K562 (cell line): Measurements from ENCODE around the gene CEP170. TPM values are rescaled to one million over a fixed set of nuclear protein-coding genes. Genes with fewer than 3 reads are reported as not detected.
"Not testable (repeated sequence)": the region's sequence is repeated elsewhere in the genome, so short reads cannot be mapped to it uniquely, and the experiment has no call there.

ENCODE experiments used
- AFF1 ChIP-seq, 2 experiments: fragments of 450-650 bp; IDR thresholded peaks; 2 replicates each; pipeline ENCODE4 v1.6.1; 2018; ENCODE audit warnings: mild to moderate bottlenecking in 2 of 2, low read depth in 1 of 2; ENCODE audit not compliant: partially characterized antibody in 2 of 2
- CBFA2T3 ChIP-seq: fragments of 450-650 bp; IDR thresholded peaks from 2 replicates; pipeline ENCODE4 v1.6.1; 2017
- CEBPG ChIP-seq, 3 experiments: fragments of 200-800 bp in 1 of 3; sonication (Bioruptor generic) in 1 of 3; sonication (generic) in 1 of 3; formaldehyde crosslinking in 1 of 3; IDR thresholded peaks in 2 of 3; conservative IDR thresholded peaks in 1 of 3; 2 replicates each; pipeline versions ENCODE4 v1.6.1 to v1.8.0; 2016 to 2022; ENCODE audit warnings: missing compliant biosample characterization in 2 of 3, missing genetic modification characterization in 2 of 3, mild to moderate bottlenecking in 1 of 3, missing genetic modification reagents in 1 of 3
- CREB3L1 ChIP-seq: fragments of 450-650 bp; IDR thresholded peaks from 2 replicates; pipeline ENCODE4 v1.6.1; 2014; ENCODE audit warnings: low read depth, mild to moderate bottlenecking, moderate library complexity, borderline replicate concordance
- CTCF ChIP-seq, 3 experiments: IDR thresholded peaks in 2 of 3; conservative IDR thresholded peaks in 1 of 3; 2 replicates each; pipeline ENCODE4 v1.5.1; 2011 to 2012; ENCODE audit warnings: low read length in 3 of 3, mild to moderate bottlenecking in 3 of 3, control low read depth in 2 of 3, improper control_type of control experiment in 1 of 3, inconsistent platforms in 1 of 3, low read depth in 1 of 3, mixed read lengths in 1 of 3, moderate library complexity in 1 of 3; ENCODE audit not compliant: insufficient read depth in 2 of 3
- DACH1 ChIP-seq: fragments of 450-650 bp; IDR thresholded peaks from 2 replicates; pipeline ENCODE4 v1.6.1; 2018; ENCODE audit not compliant: partially characterized antibody
- FOXM1 ChIP-seq, 2 experiments: fragments of 450-650 bp in 1 of 2; sonication (generic) in 1 of 2; formaldehyde crosslinking in 1 of 2; IDR thresholded peaks; 2 replicates each; pipeline versions ENCODE4 v1.6.1 to v1.9.0; 2017 to 2022; ENCODE audit warnings: low read depth in 2 of 2, mild to moderate bottlenecking in 2 of 2, missing genetic modification reagents in 1 of 2, moderate library complexity in 1 of 2
- KLF13 ChIP-seq: fragments of 450-650 bp; IDR thresholded peaks from 2 replicates; pipeline ENCODE4 v1.6.1; 2016; ENCODE audit warnings: missing genetic modification characterization, low read depth, mild to moderate bottlenecking, missing compliant biosample characterization, moderate library complexity, borderline replicate concordance
- MAZ ChIP-seq, 2 experiments: fragments of 450-650 bp in 1 of 2; sonication (generic) in 1 of 2; formaldehyde crosslinking; IDR thresholded peaks in 1 of 2; conservative IDR thresholded peaks in 1 of 2; 2 replicates each; pipeline versions ENCODE4 v1.4.0 to v1.5.0; 2020; ENCODE audit warnings: mild to moderate bottlenecking in 1 of 2, missing genetic modification reagents in 1 of 2
- MBD2 ChIP-seq: sonication (generic); IDR thresholded peaks from 2 replicates; pipeline ENCODE4 v1.6.1; 2016; ENCODE audit warnings: low read depth, borderline replicate concordance
- NBN ChIP-seq: fragments of 450-650 bp; IDR thresholded peaks from 2 replicates; pipeline ENCODE4 v1.6.1; 2016; ENCODE audit warnings: low read depth, mild to moderate bottlenecking
- NCOR1 ChIP-seq: fragments of 450-650 bp; IDR thresholded peaks from 2 replicates; pipeline ENCODE4 v1.6.1; 2016; ENCODE audit warnings: mild to moderate bottlenecking, moderate library complexity
- POLR2AphosphoS5 ChIP-seq: IDR thresholded peaks from 2 replicates; pipeline ENCODE4 v1.6.1; 2011; ENCODE audit warnings: mild to moderate bottlenecking, low read depth, low read length, moderate library complexity; ENCODE audit not compliant: control insufficient read depth, insufficient read depth
- ZKSCAN1 ChIP-seq: fragments of 150-350 bp; IDR thresholded peaks from 2 replicates; pipeline ENCODE4 v1.6.1; 2016; ENCODE audit warnings: low read depth, low read length
- ZNF740 ChIP-seq, 3 experiments: fragments of 200-800 bp in 1 of 3; sonication (Bioruptor generic) in 1 of 3; sonication (generic) in 1 of 3; formaldehyde crosslinking in 1 of 3; IDR thresholded peaks; 2 replicates each; pipeline versions ENCODE4 v1.6.1 to v1.8.0; 2016 to 2022; ENCODE audit warnings: mild to moderate bottlenecking in 2 of 3, missing compliant biosample characterization in 2 of 3, missing genetic modification characterization in 2 of 3, missing genetic modification reagents in 1 of 3
- polyA plus RNA-seq, 8 experiments: library from polyadenylated mRNA; depleted of rRNA in 4 of 8; stranded (reverse) in 5 of 8; unstranded in 3 of 8; fragments of >200 nt; fragmentation: Nextera tagmentation in 2 of 8; fragmentation: Illumina TruSeq in 1 of 8; extraction: Ambion mirVana in 2 of 8; extraction: Trizol in 1 of 8; gene quantifications; 2 replicates each; pipeline versions ENCODE4 v1.2.1 to v1.2.3, GENCODE V29; 2011 to 2014; ENCODE audit warnings: inconsistent platforms in 1 of 8, missing spikeins in 1 of 8
- total RNA-seq, 7 experiments: library from RNA; depleted of rRNA in 6 of 7; stranded (reverse); fragments of >200 nt in 6 of 7; fragmentation: Illumina TruSeq in 2 of 7; extraction: Trizol in 2 of 7; gene quantifications; 2 replicates each; pipeline versions ENCODE4 v1.2.1 to v1.2.3, GENCODE V29; 2011 to 2021; ENCODE audit warnings: low replicate concordance in 1 of 7

CEP170 gene
- total and polyA plus RNA-seq, 9 of the 15 experiments (the other 6 are each of a cell fraction or from before 2014, with no cell fraction given): 22.6 to 110 (median 68.5) TPM

GRCh38 chr1:243101551-243102050, 153.5 kb downstream of the CEP170 start (continued):
- 0 out of 2 replicates have a peak, but pooled peaks have one; percentile 27 for TF ChIP-seq CEBPG (CRISPR knock-in tag; IDR thresholded peaks at IDR 0.05)
- TF ChIP-seq CEBPG (tag; conservative IDR thresholded peaks at IDR 0.05 in 1 of 2, IDR thresholded peaks at IDR 0.05 in 1 of 2): peak in 1 of 2 experiments; percentile 3; a peak in 1 of 4 replicates
- peak; percentile 41; the same call in 1 of the 2 replicates for TF ChIP-seq FOXM1 (IDR thresholded peaks at IDR 0.05; ENCODE audit: low read depth)
- TF ChIP-seq FOXM1 (CRISPR knock-in tag; IDR thresholded peaks at IDR 0.05; ENCODE audit: low read depth); ZNF740 (tag; IDR thresholded peaks at IDR 0.05): not testable (repeated sequence)
- TF ChIP-seq ZKSCAN1: peak; percentile 83; the same call in 1 of the 2 replicates
- peak; percentile 85 for TF ChIP-seq POLR2AphosphoS5
- TF ChIP-seq CREB3L1: peak; percentile 85
- TF ChIP-seq KLF13 (tag): peak; percentile 45; the same call in 1 of the 2 replicates
- TF ChIP-seq CBFA2T3: peak; percentile 14; the same call in 1 of the 2 replicates
- 0 out of 2 replicates have a peak, but pooled peaks have one; percentile 43 for TF ChIP-seq ZNF740 (CRISPR knock-in tag; IDR thresholded peaks at IDR 0.05)
- TF ChIP-seq MAZ (CRISPR knock-in tag; conservative IDR thresholded peaks at IDR 0.05 in 1 of 2, IDR thresholded peaks at IDR 0.05 in 1 of 2): peak; percentile 72 to 84; a peak in 3 of 4 replicates
- TF ChIP-seq NBN: peak; percentile 100
- TF ChIP-seq DACH1: peak; percentile 50
- TF ChIP-seq CTCF (IDR thresholded peaks at IDR 0.05 in 2 of 3, conservative IDR thresholded peaks at IDR 0.05 in 1 of 3; ENCODE audit: insufficient read depth in 2 of 3, low read depth in 1 of 3, low read length in 3 of 3): peak in 1 of 3 experiments; percentile 20; a peak in 2 of 6 replicates
- peak in 1 of 2 experiments; percentile 36 for TF ChIP-seq AFF1 (IDR thresholded peaks at IDR 0.05; ENCODE audit: low read depth in 1 of 2, partially characterized antibody in 2 of 2)
- TF ChIP-seq MBD2: peak; percentile 83; the same call in 1 of the 2 replicates
- peak; percentile 44 for TF ChIP-seq NCOR1
